Kidney glomerular epithelial cell (primary cell): ENCODE measurements around the gene HDLBP.
"Not testable (repeated sequence)": the region's sequence is repeated elsewhere in the genome, so short reads cannot be mapped to it uniquely, and the experiment has no call there.

Experiments used
- DNase-seq: peaks from one replicate; lab custom pipeline; 2025; lab: John Stamatoyannopoulos, UW

Gene HDLBP

GRCh38 chr2:241209271-241209670 is 106.2 kb downstream of the HDLBP start:
- no peak for DNase-seq

- DNase-seq: no peak
Measured at GRCh38 chr2:241208058-241208457, 107.4 kb downstream of the HDLBP start.

GRCh38 chr2:241207641-241208040 is 107.8 kb downstream of the HDLBP start:
- no peak for DNase-seq

- DNase-seq: no peak
Measured at GRCh38 chr2:241207151-241207550, 108.3 kb downstream of the HDLBP start.

- DNase-seq: no peak
Measured at GRCh38 chr2:241205086-241205485, 110.4 kb downstream of the HDLBP start.

- no peak for DNase-seq
Measured at GRCh38 chr2:241204490-241204889, 111.0 kb downstream of the HDLBP start.

- no peak for DNase-seq
Measured at GRCh38 chr2:241204010-241204384, 111.5 kb downstream of the HDLBP start.

- no peak for DNase-seq
Measured at GRCh38 chr2:241203218-241204009, 112.1 kb downstream of the HDLBP start.

- no peak for DNase-seq
Measured at GRCh38 chr2:241202681-241203080, 112.8 kb downstream of the HDLBP start.

GRCh38 chr2:241202268-241202585 is 113.2 kb downstream of the HDLBP start:
- DNase-seq: no peak

- DNase-seq: no peak
Measured at GRCh38 chr2:241201445-241202267, 113.8 kb downstream of the HDLBP start.

GRCh38 chr2:241200822-241201395 is 114.6 kb downstream of the HDLBP start:
- DNase-seq: no peak

- DNase-seq: no peak
Measured at GRCh38 chr2:241199897-241200821, 115.3 kb downstream of the HDLBP start.

GRCh38 chr2:241199286-241199685 is 116.2 kb downstream of the HDLBP start:
- DNase-seq: no peak

GRCh38 chr2:241198381-241199279 is 116.8 kb downstream of the HDLBP start:
- DNase-seq: no peak

GRCh38 chr2:241197947-241198346 is 117.5 kb downstream of the HDLBP start:
- no peak for DNase-seq

- DNase-seq: not testable (repeated sequence)
Measured at GRCh38 chr2:241197246-241197645, 118.2 kb downstream of the HDLBP start.

- DNase-seq: no peak
Measured at GRCh38 chr2:241195506-241196130, 119.9 kb downstream of the HDLBP start.

- DNase-seq: no peak
Measured at GRCh38 chr2:241194811-241195210, 120.7 kb downstream of the HDLBP start.

- DNase-seq: no peak
Measured at GRCh38 chr2:241193271-241193670, 122.2 kb downstream of the HDLBP start.
